ENCODE data around the gene LDAH.
"Not testable (repeated sequence)": the region's sequence is repeated elsewhere in the genome, so short reads cannot be mapped to it uniquely, and the experiment has no call there.

LDAH gene

DNA sequence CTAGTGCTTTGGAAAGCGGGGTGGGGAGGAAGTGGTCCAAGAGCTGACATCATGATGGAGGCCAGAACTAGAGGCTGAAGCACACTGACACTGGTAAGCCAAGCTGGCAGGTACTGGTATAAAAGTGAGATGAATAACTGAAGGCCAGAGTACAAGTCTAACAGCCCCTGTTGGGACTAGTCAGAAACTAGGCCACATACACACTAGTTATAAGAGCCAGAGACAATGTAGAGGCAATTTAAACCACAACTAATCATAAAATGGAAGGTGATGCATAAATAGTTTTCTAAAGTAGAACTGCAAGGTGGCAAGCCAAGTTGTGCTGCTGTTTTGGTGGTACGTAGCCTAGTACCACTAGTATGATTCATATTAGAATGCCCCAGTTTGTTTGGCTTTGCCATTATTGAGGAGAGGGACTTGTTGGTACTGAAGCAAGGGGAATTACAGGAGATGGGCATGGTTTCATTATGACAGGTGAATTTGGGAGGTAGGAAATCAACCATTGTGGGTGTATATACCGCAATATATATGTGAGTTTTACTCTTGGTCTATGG, 98.3 kb downstream of the LDAH start:
- DNase-seq (ENCODE audit: extremely low read depth in 1 of 2, low read depth in 1 of 2) = no peak

DNA sequence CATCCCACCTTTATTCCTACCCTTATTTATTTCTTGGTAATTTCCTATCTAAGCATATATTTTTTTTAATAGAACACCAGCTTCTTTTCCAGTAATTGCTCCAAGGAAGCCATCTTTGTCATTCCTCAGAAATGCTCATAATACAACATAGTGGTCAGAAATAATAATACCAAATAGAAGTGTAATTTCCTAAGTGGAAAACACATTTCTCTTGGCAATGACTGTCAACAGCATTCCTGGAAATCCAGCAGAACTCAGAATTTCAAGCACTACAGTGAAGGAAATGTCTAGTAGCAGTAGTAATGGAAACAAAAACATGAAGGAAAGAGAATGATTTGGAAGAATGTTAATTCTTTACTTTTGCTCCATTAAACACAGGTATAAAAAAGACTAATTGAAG, 99.4 kb downstream of the LDAH start:
- DNase-seq (ENCODE audit: extremely low read depth in 1 of 2, low read depth in 1 of 2) = no peak

DNA sequence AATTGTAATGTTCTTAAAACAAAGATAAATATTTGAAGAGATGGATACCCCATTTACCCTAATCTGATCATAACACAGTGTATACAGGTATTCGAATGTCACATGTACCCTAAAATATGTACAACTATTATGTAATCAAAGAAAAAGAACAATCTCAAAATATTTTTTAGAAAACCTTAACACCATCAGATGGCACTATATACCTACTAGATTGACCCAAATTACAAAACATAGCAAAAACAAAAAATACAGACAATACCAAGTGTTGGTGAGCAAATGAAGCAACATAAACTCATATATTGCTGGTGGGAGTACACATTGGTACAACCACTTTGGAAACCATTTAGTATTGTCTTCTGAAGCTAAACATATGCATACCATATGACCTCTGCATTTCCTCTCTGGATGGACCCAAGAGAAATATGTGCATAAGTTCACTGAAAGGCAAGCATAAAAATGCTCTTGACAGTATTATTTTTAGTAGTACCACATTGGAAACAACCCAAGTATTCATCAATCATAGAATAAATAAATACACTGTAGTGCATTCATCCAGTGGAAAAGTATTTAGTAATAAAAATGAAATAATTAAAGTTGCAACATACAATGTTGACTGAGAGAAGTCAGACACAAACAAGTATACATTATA, 100.2 kb downstream of the LDAH start:
- no peak for DNase-seq (ENCODE audit: extremely low read depth in 1 of 2, low read depth in 1 of 2)

DNA sequence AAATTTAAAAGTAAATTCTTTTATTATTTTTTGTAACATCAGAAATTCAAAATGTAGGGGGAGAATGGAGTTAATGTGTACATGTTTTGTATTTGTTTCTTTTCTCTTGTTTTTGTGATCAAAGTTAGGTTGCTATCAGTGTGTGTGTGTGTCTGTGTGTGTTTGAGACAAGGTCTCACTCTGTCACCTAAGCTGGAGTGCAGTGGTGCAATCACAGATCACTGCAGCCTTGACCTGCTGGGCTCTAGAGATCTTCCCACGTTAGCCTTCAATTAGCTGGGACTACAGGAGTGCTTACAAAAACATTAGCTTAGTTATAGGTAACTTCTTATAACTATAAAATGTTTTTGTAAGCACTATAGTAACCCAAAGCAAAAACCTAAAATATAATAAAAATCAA, 105.3 kb downstream of the LDAH start:
- no peak for DNase-seq (ENCODE audit: extremely low read depth in 1 of 2, low read depth in 1 of 2)

DNA sequence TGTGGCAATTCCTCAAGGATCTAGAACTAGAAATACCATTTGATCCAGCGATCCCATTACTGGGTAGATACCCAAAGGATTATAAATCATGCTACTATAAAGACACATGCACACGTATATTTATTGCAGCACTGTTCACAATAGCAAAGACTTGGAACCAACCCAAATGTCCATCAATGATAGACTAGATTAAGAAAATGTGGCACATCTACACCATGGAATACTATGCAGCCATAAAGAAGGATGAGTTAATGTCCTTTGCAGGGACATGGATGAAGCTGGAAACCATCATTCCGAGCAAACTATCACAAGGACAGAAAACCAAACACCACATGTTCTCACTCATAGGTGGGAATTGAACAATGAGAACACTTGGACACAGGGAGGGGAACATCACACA, 106.7 kb downstream of the LDAH start:
- DNase-seq (ENCODE audit: extremely low read depth in 1 of 2, low read depth in 1 of 2) = not testable (repeated sequence)

DNA sequence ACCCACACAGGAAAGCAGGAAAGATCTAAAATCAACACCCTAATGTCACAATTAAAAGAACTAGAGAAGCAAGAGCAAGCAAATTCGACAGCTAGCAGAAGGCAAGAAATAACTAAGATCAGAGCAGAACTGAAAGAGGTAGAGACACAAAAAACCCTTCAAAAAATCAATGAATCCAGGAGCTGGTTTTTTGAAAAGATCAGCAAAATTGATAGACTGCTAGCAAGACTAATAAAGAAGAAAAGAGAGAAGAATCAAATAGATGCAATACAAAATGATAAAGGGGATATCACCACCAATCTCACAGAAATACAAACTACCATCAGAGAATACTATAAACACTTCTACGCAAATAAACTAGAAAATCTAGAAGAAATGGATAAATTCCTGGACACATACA, 108.5 kb downstream of the LDAH start:
- DNase-seq (ENCODE audit: extremely low read depth in 1 of 2, low read depth in 1 of 2) = not testable (repeated sequence)

DNA sequence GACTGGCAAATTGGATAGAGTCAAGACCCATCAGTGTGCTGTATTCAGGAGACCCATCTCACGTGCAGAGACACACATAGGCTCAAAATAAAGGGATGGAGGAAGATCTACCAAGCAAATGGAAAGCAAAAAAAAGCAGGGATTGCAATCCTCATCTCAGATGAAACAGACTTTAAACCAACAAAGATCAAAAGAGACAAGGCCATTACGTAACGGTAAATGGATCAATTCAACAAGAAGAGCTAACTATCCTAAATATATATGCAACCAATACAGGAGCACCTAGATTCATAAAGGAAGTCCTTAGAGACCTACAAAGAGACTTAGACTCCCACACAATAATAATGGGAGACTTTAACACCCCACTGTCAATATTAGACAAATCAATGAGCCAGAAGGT, 109.3 kb downstream of the LDAH start:
- DNase-seq (ENCODE audit: extremely low read depth in 1 of 2, low read depth in 1 of 2) = not testable (repeated sequence)

DNA sequence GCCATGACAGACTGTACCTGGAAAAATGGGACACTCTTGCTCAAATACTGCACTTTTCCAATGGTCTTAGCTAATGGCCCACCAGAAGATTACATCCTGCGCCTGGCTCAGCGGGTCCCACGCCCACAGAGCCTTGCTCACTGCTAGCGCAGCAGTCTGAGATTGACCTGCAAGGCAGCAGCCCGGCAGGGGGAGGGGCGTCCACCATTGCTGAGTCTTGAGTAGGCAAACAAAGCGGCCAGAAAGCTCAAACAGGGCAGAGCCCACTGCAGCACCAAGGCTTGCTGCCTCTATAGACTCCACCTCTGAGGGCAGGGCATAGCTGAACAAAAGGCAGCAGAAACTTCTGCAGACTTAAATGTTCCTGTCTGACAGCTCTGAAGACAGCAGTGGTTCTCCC, 111.3 kb downstream of the LDAH start:
- DNase-seq (ENCODE audit: extremely low read depth in 1 of 2, low read depth in 1 of 2) = not testable (repeated sequence)

DNA sequence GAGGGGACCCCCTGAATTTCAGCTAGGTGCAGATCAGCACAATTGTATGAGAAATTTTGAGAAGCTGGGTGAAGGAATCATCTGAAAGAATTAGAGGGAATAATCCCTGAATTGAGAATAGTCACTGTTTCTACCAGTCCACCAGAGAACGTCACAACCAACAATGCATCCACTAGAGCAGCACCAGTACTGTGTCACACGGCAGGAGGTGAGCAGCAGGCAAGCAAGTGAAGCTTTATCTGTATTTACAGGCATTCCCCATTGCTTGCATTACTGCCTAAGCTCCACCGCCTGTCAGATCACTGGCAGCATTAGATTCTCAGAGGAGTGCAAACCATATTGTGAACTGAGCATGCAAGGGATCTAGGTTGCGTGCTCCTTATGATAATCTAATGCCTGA, 115.3 kb downstream of the LDAH start:
- DNase-seq (ENCODE audit: extremely low read depth in 1 of 2, low read depth in 1 of 2) = no peak

DNA sequence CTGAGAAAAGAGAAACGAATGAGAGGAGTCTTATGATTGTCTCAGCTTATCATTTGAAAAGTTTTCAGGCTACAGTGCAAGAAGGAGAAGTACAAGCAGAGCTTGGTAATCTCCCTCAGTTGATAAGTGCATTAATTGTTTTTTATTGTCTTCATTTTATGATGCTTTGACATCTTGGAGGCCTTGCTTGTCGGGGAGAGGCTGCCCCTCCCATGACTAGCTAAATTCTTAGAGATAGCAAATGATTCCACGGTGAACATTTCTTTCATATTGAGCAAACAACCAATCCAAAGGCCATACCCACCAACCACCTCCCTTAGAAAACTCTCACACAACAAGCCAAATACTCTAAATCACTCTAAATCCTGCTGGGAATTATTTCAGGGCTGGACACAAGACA, 116.1 kb downstream of the LDAH start:
- no peak for DNase-seq (ENCODE audit: extremely low read depth in 1 of 2, low read depth in 1 of 2)

DNA sequence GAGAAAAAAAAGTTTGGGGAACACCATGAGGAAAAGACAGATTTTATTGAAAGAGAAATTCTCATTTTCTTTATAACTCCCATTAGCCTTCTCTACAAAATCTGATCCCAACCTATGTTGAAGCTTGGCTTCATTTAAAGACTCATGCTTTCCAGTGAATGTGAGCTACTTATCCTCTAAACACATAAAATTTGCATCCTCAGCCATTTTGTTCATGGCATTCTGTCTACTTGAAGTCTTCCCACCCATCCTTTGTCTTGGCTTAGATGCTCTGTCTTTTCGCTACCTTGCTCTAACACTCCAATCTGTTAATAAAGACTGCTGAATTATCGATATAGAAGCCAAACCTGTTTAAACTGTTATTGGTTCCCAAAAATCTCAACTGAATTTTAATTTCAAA, 116.7 kb downstream of the LDAH start:
- DNase-seq (ENCODE audit: extremely low read depth in 1 of 2, low read depth in 1 of 2) = no peak

DNA sequence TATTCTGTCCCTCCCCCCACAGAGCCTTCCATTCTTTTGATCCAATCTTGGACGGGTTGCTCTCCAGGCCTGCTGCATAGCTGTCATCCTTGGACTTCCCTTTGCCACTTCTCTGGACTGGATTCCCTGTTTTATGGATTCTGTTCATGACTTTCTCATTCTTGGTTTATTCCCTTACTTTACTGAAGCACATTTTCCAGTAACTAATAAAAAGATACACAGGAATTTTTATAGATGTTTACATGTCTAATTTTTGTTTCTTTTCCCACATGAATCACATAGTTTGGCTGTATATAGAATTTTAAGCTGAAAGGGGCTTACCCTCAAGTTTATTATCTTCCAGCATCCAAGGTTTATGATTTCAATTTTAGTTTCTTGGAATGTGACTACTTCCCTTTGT, 118.0 kb downstream of the LDAH start:
- DNase-seq (ENCODE audit: extremely low read depth in 1 of 2, low read depth in 1 of 2) = no peak

DNA sequence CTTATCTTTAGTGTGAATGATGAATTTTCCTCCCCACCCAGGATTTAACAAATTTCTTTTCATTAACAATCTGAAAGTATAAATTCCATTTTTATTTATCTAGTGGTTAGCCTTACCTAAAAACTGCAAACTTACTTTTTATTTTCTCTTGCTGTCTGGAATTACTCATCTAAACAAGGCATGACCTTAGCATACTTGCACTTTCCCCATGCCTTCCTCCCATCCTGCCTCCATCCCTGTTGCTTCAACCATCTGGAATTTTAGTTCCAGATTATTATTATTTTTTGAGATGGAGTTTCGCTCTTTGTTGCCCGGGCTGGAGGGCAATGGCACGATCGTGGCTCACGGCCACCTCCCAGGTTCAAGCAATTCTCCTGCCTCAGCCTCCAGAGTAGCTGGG, 120.3 kb downstream of the LDAH start:
- no peak for DNase-seq (ENCODE audit: extremely low read depth in 1 of 2, low read depth in 1 of 2)

DNA sequence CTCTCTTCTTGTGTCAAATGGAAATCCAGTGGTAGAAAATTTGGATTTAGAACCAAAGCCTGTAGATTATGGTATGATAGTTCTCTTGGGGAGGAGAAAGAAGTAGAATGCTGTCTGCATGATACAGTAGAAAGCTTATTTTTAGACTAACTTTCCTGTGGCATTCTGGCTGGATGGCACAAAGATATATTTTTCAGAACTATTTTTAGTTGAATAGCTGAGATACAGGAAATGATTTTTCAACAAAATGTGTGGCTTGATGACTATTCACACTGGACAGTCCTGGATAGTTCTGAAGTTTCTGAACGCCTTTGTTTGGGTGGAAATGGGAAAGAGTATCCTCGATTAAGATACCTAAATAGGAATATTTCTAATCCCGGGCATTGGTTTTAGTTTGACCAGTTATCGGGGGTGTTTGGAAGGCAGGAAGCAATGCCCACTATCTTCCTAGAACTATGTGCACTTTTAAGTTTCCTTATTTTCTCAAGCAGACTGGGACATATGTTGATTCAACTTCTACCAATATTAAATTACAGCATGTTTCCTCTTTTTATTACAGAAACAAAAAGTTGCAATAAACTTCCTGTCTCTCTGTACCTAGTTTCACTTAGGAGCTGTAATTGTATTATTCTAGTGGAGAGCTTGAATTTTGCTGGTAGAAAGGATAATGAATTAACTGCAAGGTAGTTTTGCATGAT, 123.8 kb downstream of the LDAH start:
- DNase-seq (ENCODE audit: extremely low read depth in 1 of 2, low read depth in 1 of 2) = no peak

DNA sequence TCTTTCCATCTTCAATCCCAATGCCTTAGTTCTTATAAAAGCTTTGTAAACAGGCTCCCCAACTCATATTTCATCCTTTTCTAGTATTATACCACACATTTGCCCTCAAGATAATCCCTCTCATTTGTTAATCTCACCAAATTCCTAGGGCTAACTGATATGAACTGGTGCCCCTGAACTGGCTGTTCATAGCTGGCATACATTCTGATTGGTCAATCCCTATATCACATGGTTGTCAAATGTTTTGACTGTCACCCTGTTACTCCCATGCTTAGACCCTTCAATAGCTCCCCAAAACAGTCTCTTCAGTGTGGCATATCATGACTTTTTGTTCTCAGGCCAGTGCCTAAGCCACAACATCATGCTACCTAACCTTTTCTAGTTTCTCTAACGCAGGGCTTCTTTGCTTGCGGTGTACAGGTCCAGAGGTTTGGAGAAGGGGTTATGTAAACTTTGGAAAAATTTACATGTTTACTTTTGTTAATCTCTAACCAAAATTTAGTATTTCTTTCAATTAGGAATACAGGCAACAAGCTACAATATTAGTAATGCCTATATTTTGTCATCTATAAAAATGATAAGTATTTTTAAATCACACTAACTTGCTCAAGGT, 125.5 kb downstream of the LDAH start:
- no peak for DNase-seq (ENCODE audit: extremely low read depth in 1 of 2, low read depth in 1 of 2)

DNA sequence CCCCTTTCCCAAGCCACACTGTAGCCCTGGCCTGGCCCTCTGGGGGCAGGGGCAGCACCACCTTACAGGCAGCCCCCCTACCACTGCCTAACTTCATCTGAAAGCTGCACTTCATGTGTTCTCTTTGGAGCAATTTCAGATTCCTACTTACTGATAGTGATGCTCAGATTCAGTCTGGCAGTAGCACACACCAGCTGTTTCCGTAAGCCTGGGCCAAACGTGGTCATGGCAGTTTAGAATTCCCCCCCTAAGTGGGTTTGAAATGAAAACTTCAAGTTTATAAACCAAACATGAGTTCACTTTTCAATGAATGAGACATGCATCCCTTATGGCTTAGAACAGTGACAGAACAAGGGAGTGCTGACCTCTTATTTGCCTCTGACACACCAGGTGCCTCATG, 126.5 kb downstream of the LDAH start:
- no peak for DNase-seq (ENCODE audit: extremely low read depth in 1 of 2, low read depth in 1 of 2)

DNA sequence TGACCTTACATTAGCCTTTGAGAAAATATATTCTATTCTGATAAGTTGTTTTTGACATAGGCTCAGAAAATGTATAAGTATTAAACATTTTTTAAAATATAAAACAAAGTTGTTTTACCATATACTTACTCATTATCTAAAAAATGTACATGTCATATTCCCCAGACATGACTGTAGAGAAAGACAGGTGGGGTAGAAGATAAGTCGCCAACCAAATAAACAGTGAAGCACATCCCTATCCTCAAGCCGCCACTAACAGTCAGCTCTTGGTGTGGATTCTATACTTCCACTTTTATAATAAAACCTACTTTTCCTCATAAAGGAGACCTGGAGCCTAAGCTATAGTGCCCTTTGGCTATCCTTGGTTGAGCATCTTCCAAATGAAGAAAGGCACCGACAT, 129.6 kb downstream of the LDAH start:
- no peak for DNase-seq (ENCODE audit: extremely low read depth in 1 of 2, low read depth in 1 of 2)

DNA sequence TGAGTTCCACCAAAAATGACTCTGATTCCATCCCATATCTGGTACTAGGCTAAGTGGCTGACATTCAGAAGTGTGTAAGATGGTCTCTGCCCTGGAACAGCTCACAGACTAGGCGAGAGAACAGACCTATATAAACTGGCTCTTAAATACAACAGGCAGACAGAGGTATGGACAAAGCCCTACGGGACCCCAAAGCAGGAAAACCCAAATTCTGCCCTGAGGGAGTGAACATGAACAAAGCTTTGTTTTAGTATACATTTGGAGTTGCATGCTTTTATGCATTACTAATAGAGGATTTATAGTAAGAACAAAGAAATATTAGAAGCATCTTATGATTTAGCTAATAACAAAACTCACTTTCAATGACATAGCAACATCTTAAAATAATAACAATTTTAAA, 130.8 kb downstream of the LDAH start:
- DNase-seq (ENCODE audit: extremely low read depth in 1 of 2, low read depth in 1 of 2) = no peak

DNA sequence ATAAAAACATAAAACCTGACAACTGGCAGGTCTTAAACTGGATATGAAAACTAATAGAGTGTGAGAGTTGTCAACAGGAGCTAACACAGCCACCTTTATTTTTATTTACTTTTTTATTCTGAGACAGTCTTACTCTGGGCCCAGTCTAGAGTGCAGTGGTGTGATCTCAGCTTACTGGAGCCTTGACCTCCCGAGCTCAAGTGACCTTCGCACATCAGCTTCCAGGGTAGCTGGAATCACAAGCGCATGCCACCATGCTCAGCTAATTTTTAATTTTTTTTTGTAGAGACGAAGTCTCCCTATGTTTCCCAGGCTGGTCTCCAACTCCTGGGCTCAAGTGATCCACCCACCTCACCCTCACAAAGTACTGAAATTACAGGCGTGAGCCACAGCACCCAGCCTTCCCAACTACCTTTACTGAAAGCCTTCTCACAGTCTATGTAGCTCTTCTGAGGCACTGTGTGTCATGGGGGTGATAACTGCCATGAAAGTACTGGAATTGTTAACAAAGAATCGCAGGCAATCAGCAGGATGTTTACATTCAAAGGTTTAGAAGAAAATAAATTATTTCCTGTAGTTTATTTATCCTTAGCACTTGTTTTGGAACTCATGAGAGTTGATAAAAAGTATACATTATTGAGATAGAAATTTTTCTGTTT, 131.7 kb downstream of the LDAH start:
- DNase-seq (ENCODE audit: extremely low read depth in 1 of 2, low read depth in 1 of 2) = no peak

DNA sequence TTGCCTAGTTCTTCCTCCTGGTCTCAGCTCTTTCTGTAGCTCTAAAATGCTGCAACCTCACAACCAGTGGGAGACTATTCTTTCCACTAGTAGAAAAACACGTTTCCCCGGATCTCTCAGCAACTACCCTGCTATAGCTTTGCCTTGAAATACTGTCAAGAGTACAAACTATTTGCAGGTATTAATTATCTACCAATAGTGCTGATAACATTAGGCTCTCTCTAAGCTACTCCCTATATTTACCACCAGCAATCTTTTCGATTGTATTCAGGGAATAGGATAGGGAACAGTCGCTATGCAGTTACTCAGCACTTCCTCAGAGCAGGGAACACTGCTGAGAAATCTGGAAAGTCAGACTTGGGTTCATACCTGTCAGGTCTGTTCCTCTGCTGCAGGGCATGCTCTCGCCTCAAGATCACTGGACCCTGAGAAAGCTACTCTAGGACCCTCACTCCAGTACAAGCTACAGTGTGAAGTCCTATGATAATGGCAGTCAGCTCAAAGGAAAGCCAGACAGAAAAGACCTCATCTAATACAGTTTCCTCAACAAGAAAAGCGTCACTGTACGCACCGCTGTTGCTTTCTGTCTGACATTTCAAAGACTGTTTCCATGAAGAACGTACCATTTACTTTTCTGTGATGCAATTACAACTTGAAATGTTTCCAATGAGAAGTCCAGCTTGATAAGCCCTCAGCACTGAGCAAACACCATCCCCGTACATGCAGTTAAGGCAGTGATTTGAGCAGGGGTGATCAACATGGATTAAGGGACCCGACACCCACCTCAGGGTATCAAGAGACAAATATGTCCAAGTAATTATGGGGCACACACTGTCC, 133.3 kb downstream of the LDAH start:
- DNase-seq (ENCODE audit: extremely low read depth in 1 of 2, low read depth in 1 of 2) = no peak
